IMR-90 (cell line): ENCODE measurements around the gene HDGFL1. TPM values are rescaled to one million over a fixed set of nuclear protein-coding genes. Genes with fewer than 3 reads are reported as not detected.
A peak's percentile ranks its signal among the peaks of the same experiment; 100 is the strongest.

Experiments
- ATAC-seq: fragments of 200-7000 bp; cut with Tn5 transposase; 2 replicates; pipeline ENCODE4 v1.9.1; 2020; ENCODE audit warnings: low read depth, mild to moderate bottlenecking, moderate library complexity
- BruUV-seq: library from RNA; stranded (reverse); fragments of 400-500 nt; replicated peaks from 2 replicates; lab custom pipeline; 2021; lab: Mats Ljungman, UMichigan
- CTCF ChIA-PET: fragments of 300-600 bp; formaldehyde crosslinking; extraction: SDS; loops from one replicate; lab custom pipeline; 2021; ENCODE audit warnings: antibody characterized with exemption; lab: Yijun Ruan, JAX
- POLR2A ChIA-PET: fragments of 300-600 bp; sonication (Branson Sonifier 250); formaldehyde crosslinking; loops from one replicate; lab custom pipeline; 2022; ENCODE audit warnings: antibody characterized with exemption; ENCODE audit not compliant: unreplicated experiment; lab: Charles Lee
- DNase-seq: peaks from one replicate; pipeline ENCODE4 v3.0.0; 2013
- H2AFZ ChIP-seq: replicated peaks from 2 replicates; pipeline ENCODE3; 2013; ENCODE audit warnings: low read length, mild to moderate bottlenecking; ENCODE audit not compliant: poor library complexity
- H2AK5ac ChIP-seq: 2 replicates; pipeline ENCODE4 v1.6.1; 2013; ENCODE audit warnings: low read depth, low read length, inconsistent platforms
- H2AK9ac ChIP-seq: replicated peaks from 2 replicates; pipeline ENCODE3; 2013; ENCODE audit warnings: mild to moderate bottlenecking, low read depth, low read length, moderate library complexity; ENCODE audit not compliant: poor library complexity
- H2BK120ac ChIP-seq: 2 replicates; pipeline ENCODE4 v1.6.1; 2013; ENCODE audit warnings: low read depth, low read length, inconsistent platforms
- H2BK15ac ChIP-seq: 3 replicates; pipeline ENCODE4 v1.6.1; 2013; ENCODE audit warnings: low read depth, low read length, inconsistent platforms
- H2BK20ac ChIP-seq: 2 replicates; pipeline ENCODE4 v1.6.1; 2013; ENCODE audit warnings: low read depth, mild to moderate bottlenecking, inconsistent platforms, low read length, moderate library complexity
- H2BK5ac ChIP-seq: 2 replicates; pipeline ENCODE4 v1.6.1; 2013; ENCODE audit warnings: mild to moderate bottlenecking, low read depth, low read length, inconsistent platforms; ENCODE audit not compliant: poor library complexity, severe bottlenecking
- H3K14ac ChIP-seq: replicated peaks from 2 replicates; pipeline ENCODE4 v1.6.1; 2013; ENCODE audit warnings: low read depth, low read length, inconsistent platforms
- H3K18ac ChIP-seq: 2 replicates; pipeline ENCODE4 v1.6.1; 2013; ENCODE audit warnings: low read depth, low read length, control low read depth
- H3K23ac ChIP-seq: 2 replicates; pipeline ENCODE4 v1.6.1; 2013; ENCODE audit warnings: low read depth, low read length, inconsistent platforms
- H3K27ac ChIP-seq: 2 replicates; pipeline ENCODE4 v1.5.1; 2013; ENCODE audit warnings: mild to moderate bottlenecking, control low read depth, low read length; ENCODE audit not compliant: insufficient read depth
- H3K27me3 ChIP-seq: 2 replicates; pipeline ENCODE4 v1.6.1; 2013; ENCODE audit warnings: low read length; ENCODE audit not compliant: control insufficient read depth, insufficient read depth
- H3K36me3 ChIP-seq: 2 replicates; pipeline ENCODE4 v1.6.1; 2013; ENCODE audit warnings: low read length, mixed read lengths; ENCODE audit not compliant: control insufficient read depth, insufficient read depth
- H3K4ac ChIP-seq: 2 replicates; pipeline ENCODE4 v1.6.1; 2013; ENCODE audit warnings: low read depth, low read length, inconsistent platforms
- H3K4me1 ChIP-seq: 2 replicates; pipeline ENCODE4 v1.6.1; 2013; ENCODE audit warnings: low read length, mixed read lengths; ENCODE audit not compliant: control insufficient read depth, insufficient read depth
- H3K4me2 ChIP-seq: 2 replicates; pipeline ENCODE4 v1.6.1; 2013; ENCODE audit warnings: low read depth, mild to moderate bottlenecking, control low read depth, low read length, moderate library complexity
- H3K4me3 ChIP-seq: 2 replicates; pipeline ENCODE4 v1.5.1; 2013; ENCODE audit warnings: low read depth, mild to moderate bottlenecking, control low read depth, low read length, moderate library complexity; ENCODE audit not compliant: insufficient read depth
- H3K56ac ChIP-seq: 2 replicates; pipeline ENCODE4 v1.6.1; 2013; ENCODE audit warnings: low read length, inconsistent platforms; ENCODE audit not compliant: insufficient read depth; ENCODE audit errors: extremely low read depth
- H3K79me1 ChIP-seq, 2 experiments: 2 replicates each; pipeline ENCODE4 v1.6.1; 2013; ENCODE audit warnings: low read length in 2 of 2, inconsistent platforms in 1 of 2, low read depth in 1 of 2
- H3K9ac ChIP-seq: 2 replicates; pipeline ENCODE4 v1.6.1; 2013; ENCODE audit warnings: low read depth, low read length, control low read depth
- H3K9me1 ChIP-seq: 2 replicates; pipeline ENCODE4 v1.6.1; 2013; ENCODE audit warnings: low read length, inconsistent platforms; ENCODE audit not compliant: insufficient read depth
- H3K9me3 ChIP-seq: 2 replicates; pipeline ENCODE4 v1.6.1; 2013; ENCODE audit warnings: low read length; ENCODE audit not compliant: control insufficient read depth, insufficient read depth
- H4K20me1 ChIP-seq: 2 replicates; pipeline ENCODE4 v1.6.1; 2013; ENCODE audit warnings: low read length, inconsistent platforms; ENCODE audit not compliant: insufficient read depth
- H4K5ac ChIP-seq: 2 replicates; pipeline ENCODE4 v1.6.1; 2013; ENCODE audit warnings: mild to moderate bottlenecking, low read depth, low read length, control low read depth
- H4K8ac ChIP-seq, 2 experiments: 2 replicates each; pipeline ENCODE4 v1.6.1; 2013; ENCODE audit warnings: low read depth in 2 of 2, low read length in 2 of 2, control low read depth in 1 of 2, inconsistent platforms in 1 of 2
- H4K91ac ChIP-seq: 2 replicates; pipeline ENCODE4 v1.6.1; 2013; ENCODE audit warnings: low read depth, low read length, inconsistent platforms; ENCODE audit not compliant: insufficient read depth
- CEBPB ChIP-seq: IDR thresholded peaks from 2 replicates; pipeline ENCODE4 v1.6.1; 2012; ENCODE audit warnings: low read depth, low read length, improper control_type of control experiment
- CHD1 ChIP-seq: IDR thresholded peaks from 2 replicates; pipeline ENCODE4 v1.6.1; 2012; ENCODE audit warnings: low read depth, low read length, improper control_type of control experiment
- FOS ChIP-seq: fragments of 150-350 bp; IDR thresholded peaks from 2 replicates; pipeline ENCODE4 v1.6.1; 2016; ENCODE audit warnings: low read depth, low read length
- MAZ ChIP-seq: IDR thresholded peaks from 2 replicates; pipeline ENCODE4 v1.6.1; 2012; ENCODE audit warnings: low read depth, mild to moderate bottlenecking, low read length, improper control_type of control experiment, moderate library complexity, borderline replicate concordance
- MXI1 ChIP-seq: IDR thresholded peaks from 2 replicates; pipeline ENCODE4 v1.6.1; 2012; ENCODE audit warnings: low read depth, mild to moderate bottlenecking, low read length, moderate library complexity, borderline replicate concordance
- NFE2L2 ChIP-seq: fragments of 150-350 bp; IDR thresholded peaks from 2 replicates; pipeline ENCODE4 v1.6.1; 2016; ENCODE audit warnings: low read depth, mild to moderate bottlenecking, low read length
- POLR2A ChIP-seq: IDR thresholded peaks from 2 replicates; pipeline ENCODE4 v1.6.1; 2012; ENCODE audit warnings: mild to moderate bottlenecking, low read depth, low read length
- RCOR1 ChIP-seq: IDR thresholded peaks from 2 replicates; pipeline ENCODE4 v1.6.1; 2012; ENCODE audit warnings: mild to moderate bottlenecking, low read length, improper control_type of control experiment; ENCODE audit not compliant: insufficient replicate concordance
- RFX5 ChIP-seq: IDR thresholded peaks from 2 replicates; pipeline ENCODE4 v1.8.0; 2012; ENCODE audit warnings: low read depth, mild to moderate bottlenecking, low read length, moderate library complexity
- SMC3 ChIP-seq: fragments of 150-350 bp; IDR thresholded peaks from 2 replicates; pipeline ENCODE4 v1.6.1; 2016; ENCODE audit warnings: low read depth, mild to moderate bottlenecking, antibody characterized with exemption, low read length, moderate library complexity
- WGBS, 2 experiments: methylation state at CpG; one replicate each; pipeline versions ENCODE4 v1.1.5 to v1.1.7; 2013; ENCODE audit warnings: missing lambda C conversion rate in 2 of 2; ENCODE audit not compliant: insufficient read length in 1 of 2; ENCODE audit errors: extremely low coverage in 2 of 2; 5-methylcytosine and 5-hydroxymethylcytosine counted together
- dilution Hi-C: fragments of 300-500 bp; cut with HindIII; formaldehyde crosslinking; loops from one replicate; pipeline ENCODE4 v1.14.3; 2018; ENCODE audit warnings: low sequenced_read_pairs; ENCODE audit not compliant: unreplicated experiment
- in situ Hi-C: fragments of 300-500 bp; cut with MboI; formaldehyde crosslinking; loops from 3 replicates; pipeline ENCODE4 v1.14.3; 2019; ENCODE audit warnings: low sequenced_read_pairs, inconsistent platforms, mixed read lengths
- intact Hi-C: fragments of 100-400 bp; cut with micrococcal nuclease; formaldehyde crosslinking; loops from 2 replicates; pipeline ENCODE4 v1.10.0; 2022
- polyA plus RNA-seq, 3 experiments: library from polyadenylated mRNA; depleted of rRNA; stranded (reverse); fragments of >200 nt; gene quantifications; 2 replicates each; pipeline ENCODE4 v1.2.3, GENCODE V29; 2012; ENCODE audit warnings: low replicate concordance in 1 of 3
- total RNA-seq: library from RNA; depleted of rRNA; stranded (reverse); fragments of >200 nt; gene quantifications from 2 replicates; pipeline ENCODE4 v1.2.3, GENCODE V29; 2012
- TF ChIP-seq, protein P1 (sequence below): fragments of 150-350 bp; IDR thresholded peaks from 2 replicates; pipeline ENCODE4 v1.6.1; 2016; ENCODE audit warnings: low read depth, mild to moderate bottlenecking, low read length, moderate library complexity, borderline replicate concordance
- TF ChIP-seq, protein P2 (sequence below): conservative IDR thresholded peaks from 2 replicates; pipeline ENCODE4 v1.5.1; 2012; ENCODE audit warnings: mild to moderate bottlenecking, low read depth, low read length, improper control_type of control experiment
- TF ChIP-seq, protein P3 (sequence below): fragments of 150-350 bp; IDR thresholded peaks from 2 replicates; pipeline ENCODE4 v1.6.1; 2017; ENCODE audit warnings: mild to moderate bottlenecking, antibody characterized with exemption, low read length, low read depth

HDGFL1 gene
- total and polyA plus RNA-seq, 2 of the 4 experiments (the other 2 are of a cell fraction), result not detected

DNA sequence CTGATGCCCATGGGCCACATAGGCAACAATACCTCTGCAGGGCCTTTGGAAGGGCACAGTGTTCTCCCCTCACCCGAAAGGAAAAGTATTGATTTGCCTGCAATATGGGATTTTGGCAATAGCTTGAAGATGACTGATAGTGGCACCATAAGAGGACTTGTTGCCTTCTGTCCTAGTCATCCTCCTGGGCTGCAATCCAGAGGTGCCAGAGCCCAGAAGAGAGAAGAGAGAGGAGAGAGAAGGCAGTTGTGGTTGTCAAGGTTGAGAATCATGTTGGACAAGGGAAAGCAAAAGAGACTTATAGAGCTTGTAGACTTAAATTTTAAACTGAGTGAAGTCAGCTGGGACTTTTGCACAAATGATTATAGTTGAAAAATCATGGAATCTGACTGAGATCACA is 14.6 kb downstream of the HDGFL1 start:
- Histone ChIP-seq H3K9ac (no peak overlapping the region), H3K14ac (no peak overlapping the region), H4K91ac (no peak overlapping the region), H2BK20ac (no peak overlapping the region), H2AFZ (no peak overlapping the region), H3K18ac (peak overlapping the region; percentile 33; the same call in 1 of the 2 replicates), H3K4me2 (no peak overlapping the region), H3K4me3 (no peak overlapping the region), H3K27ac (no peak overlapping the region), H3K79me1 (no peaks in the 10 kb centered on the region), H3K4me1 (peaks cover 2% of the 10 kb centered on the region; the same call in 1 of the 2 replicates), H3K9me1 (no peaks in the 10 kb centered on the region), H3K56ac (no peak overlapping the region), H2AK9ac (no peak overlapping the region), H2BK5ac (no peak overlapping the region), H3K23ac (no peak overlapping the region), H2BK120ac (no peak overlapping the region), H4K8ac (no peak overlapping the region), H3K9me3 (no peaks in the 10 kb centered on the region), H2AK5ac (peak overlapping the region; percentile 8; the same call in 1 of the 2 replicates), H3K27me3 (no peaks in the 10 kb centered on the region), H4K20me1 (no peaks in the 10 kb centered on the region), H4K5ac (peak overlapping the region; percentile 42; the same call in 1 of the 2 replicates), H2BK15ac (no peak overlapping the region), H3K36me3 (no peaks in the 10 kb centered on the region), H3K4ac (no peak overlapping the region)
- in situ Hi-C loops, result no loop called here
- BruUV-seq, result no TSS peak
- intact Hi-C loops, result no loop called here
- ChIA-PET CTCF (interaction anchor here (1.7 kb wide), 1 partner anchor 8 kb away, joined by 5 read pairs; no protein-coding TSS in a partner anchor), POLR2A (interaction anchor here (0.7 kb wide), 1 partner anchor 290 kb away, joined by 3 read pairs; no protein-coding TSS in a partner anchor)
- dilution Hi-C loops, result no loop called here
- no peak for DNase-seq
- ATAC-seq, result no peak
- WGBS, 2 experiments, result no CpG with 5 or more reads among the region's 1 CpG
- no peak for TF ChIP-seq CHD1
- TF ChIP-seq MXI1, result no peak
- TF ChIP-seq, protein P1, sequence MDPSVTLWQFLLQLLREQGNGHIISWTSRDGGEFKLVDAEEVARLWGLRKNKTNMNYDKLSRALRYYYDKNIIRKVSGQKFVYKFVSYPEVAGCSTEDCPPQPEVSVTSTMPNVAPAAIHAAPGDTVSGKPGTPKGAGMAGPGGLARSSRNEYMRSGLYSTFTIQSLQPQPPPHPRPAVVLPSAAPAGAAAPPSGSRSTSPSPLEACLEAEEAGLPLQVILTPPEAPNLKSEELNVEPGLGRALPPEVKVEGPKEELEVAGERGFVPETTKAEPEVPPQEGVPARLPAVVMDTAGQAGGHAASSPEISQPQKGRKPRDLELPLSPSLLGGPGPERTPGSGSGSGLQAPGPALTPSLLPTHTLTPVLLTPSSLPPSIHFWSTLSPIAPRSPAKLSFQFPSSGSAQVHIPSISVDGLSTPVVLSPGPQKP, result no peak
- TF ChIP-seq SMC3, result no peak
- TF ChIP-seq NFE2L2, result no peak
- TF ChIP-seq RFX5, result no peak
- TF ChIP-seq, protein P2, sequence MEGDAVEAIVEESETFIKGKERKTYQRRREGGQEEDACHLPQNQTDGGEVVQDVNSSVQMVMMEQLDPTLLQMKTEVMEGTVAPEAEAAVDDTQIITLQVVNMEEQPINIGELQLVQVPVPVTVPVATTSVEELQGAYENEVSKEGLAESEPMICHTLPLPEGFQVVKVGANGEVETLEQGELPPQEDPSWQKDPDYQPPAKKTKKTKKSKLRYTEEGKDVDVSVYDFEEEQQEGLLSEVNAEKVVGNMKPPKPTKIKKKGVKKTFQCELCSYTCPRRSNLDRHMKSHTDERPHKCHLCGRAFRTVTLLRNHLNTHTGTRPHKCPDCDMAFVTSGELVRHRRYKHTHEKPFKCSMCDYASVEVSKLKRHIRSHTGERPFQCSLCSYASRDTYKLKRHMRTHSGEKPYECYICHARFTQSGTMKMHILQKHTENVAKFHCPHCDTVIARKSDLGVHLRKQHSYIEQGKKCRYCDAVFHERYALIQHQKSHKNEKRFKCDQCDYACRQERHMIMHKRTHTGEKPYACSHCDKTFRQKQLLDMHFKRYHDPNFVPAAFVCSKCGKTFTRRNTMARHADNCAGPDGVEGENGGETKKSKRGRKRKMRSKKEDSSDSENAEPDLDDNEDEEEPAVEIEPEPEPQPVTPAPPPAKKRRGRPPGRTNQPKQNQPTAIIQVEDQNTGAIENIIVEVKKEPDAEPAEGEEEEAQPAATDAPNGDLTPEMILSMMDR, result no peak
- no peak for TF ChIP-seq RCOR1
- TF ChIP-seq POLR2A, result no peak
- TF ChIP-seq, protein P3, sequence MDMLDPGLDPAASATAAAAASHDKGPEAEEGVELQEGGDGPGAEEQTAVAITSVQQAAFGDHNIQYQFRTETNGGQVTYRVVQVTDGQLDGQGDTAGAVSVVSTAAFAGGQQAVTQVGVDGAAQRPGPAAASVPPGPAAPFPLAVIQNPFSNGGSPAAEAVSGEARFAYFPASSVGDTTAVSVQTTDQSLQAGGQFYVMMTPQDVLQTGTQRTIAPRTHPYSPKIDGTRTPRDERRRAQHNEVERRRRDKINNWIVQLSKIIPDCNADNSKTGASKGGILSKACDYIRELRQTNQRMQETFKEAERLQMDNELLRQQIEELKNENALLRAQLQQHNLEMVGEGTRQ, result no peak
- TF ChIP-seq FOS, result no peak
- no peak for TF ChIP-seq CEBPB
- TF ChIP-seq MAZ, result no peak
